Suprapubic skin (tissue), 3 donors: Measurements from ENCODE around the gene VMAC.

Experiments
- EP300 ChIP-seq: sonication (generic); formaldehyde crosslinking; IDR thresholded peaks from one replicate; pipeline ENCODE4 v1.6.1; 2017; ENCODE audit warnings: antibody characterized with exemption
- POLR2A ChIP-seq, 2 donors: fragments of 450-650 bp; IDR thresholded peaks; one replicate each; pipeline ENCODE4 v1.6.1; 2017; ENCODE audit warnings: antibody characterized with exemption in 2 of 2, mild to moderate bottlenecking in 2 of 2, moderate library complexity in 2 of 2
- TF ChIP-seq, protein P1 (sequence below), 2 donors: fragments of 200-600 bp in 1 of 2; fragments of 450-650 bp in 1 of 2; sonication (generic) in 1 of 2; IDR thresholded peaks; one replicate each; pipeline ENCODE4 v1.5.1; 2016 to 2019; ENCODE audit warnings: antibody characterized with exemption in 2 of 2, mild to moderate bottlenecking in 1 of 2, moderate library complexity in 1 of 2

DNA sequence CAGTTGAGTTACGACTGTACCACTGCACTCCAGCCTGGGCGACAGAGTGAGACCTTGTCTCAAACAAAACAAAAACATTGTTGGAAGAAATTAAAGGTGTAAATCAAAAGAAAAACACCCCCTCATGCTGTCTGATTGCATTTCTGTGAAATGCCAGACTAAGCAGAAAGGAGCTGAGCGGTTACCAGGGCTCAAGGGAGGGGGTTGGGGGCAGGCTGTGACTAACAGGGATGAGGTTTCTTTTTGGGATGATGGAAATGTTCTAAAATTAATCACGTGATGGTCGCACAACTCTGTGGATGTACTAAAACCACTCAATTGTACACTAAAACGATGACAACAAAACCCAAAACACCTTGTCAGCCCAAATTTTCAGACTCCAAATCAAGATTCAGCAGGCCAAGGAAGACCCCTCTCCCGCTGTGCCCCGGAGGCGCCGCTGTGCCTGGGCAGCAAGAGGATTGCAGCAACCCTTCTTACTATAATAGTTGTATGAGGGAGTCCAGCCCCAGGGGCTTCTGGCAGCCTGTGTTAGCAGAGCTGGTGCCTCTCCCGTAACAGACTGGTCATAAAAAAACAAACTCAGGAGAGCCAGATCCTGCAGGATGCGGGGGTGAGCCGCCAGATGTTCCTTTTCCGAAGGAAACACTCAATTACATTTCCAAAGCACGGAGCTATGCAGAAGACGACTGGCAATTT, 30.3 kb downstream of the VMAC start:
- TF ChIP-seq, protein P1, sequence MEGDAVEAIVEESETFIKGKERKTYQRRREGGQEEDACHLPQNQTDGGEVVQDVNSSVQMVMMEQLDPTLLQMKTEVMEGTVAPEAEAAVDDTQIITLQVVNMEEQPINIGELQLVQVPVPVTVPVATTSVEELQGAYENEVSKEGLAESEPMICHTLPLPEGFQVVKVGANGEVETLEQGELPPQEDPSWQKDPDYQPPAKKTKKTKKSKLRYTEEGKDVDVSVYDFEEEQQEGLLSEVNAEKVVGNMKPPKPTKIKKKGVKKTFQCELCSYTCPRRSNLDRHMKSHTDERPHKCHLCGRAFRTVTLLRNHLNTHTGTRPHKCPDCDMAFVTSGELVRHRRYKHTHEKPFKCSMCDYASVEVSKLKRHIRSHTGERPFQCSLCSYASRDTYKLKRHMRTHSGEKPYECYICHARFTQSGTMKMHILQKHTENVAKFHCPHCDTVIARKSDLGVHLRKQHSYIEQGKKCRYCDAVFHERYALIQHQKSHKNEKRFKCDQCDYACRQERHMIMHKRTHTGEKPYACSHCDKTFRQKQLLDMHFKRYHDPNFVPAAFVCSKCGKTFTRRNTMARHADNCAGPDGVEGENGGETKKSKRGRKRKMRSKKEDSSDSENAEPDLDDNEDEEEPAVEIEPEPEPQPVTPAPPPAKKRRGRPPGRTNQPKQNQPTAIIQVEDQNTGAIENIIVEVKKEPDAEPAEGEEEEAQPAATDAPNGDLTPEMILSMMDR (IDR thresholded peaks at IDR 0.05): no peak
- TF ChIP-seq EP300 (no peak), POLR2A (IDR thresholded peaks at IDR 0.05) (no peak)
